HG02884 (cell line): Measurements from ENCODE around the gene PIGZ.

ENCODE experiments used
- ATAC-seq: cut with Tn5 transposase; IDR thresholded peaks from one replicate; pipeline ENCODE4 v1.9.1; 2021; ENCODE audit warnings: mild to moderate bottlenecking, moderate library complexity; ENCODE audit not compliant: unreplicated experiment

PIGZ gene

DNA sequence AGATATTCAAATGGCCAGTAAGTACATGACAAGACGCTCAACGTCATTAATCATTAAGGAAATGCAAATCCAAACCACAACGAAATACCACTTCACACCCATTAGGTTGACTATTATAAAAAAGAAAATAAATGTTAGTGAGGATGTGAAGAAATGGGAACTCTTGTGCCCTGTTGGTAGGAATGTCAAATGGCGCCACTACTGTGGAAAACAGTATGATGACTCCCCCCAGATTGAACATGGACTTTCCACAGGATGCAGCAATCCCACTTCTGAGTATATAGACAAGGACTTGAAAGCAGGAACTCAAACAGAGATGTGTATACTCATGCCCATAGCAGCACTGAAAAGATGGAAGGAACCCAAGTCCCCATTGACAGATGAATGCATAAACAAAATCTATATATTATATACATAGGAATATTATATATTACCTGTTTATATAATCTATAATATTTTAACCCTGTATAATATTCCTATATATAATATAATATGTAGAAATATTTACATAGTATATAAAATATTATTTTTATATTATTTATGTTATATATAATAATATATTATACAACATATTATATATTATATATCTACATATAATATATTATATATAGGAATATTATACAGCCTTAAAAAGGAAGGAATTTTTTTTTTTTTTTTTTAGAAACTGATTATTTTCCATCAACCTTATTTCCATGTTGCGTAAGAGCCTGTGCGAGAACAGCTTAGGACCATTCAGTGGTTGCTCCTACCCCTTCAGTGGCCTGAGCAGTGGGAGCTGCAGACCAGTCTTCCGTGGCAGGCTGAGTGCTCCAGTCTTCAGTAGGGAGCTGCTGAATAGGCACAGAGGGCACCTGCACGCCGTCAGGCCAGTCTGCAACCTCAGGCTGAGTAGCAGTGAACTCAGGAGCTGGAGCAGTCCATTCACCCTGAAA lies 17.6 kb upstream of the PIGZ start:
- ATAC-seq, result no peak

DNA sequence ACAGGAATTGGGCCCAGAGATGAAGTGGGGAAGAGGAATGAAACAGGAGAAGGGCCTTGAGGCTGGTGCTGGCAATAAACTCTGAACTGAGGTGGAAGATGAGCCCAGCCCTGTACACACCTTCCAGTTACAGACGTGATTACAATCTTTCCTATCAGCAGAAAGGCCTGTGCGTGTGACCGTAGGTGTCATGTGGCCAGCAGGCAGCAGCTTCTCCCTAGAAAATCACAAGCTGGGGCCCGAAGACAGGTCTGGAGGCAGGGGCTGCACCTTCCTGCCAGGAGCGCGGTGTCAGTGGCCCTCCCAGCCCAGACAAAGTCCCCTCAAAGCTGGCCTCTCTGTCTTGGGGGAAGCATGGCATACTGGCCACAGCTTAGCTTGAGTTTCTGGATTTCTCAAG lies 16.7 kb upstream of the PIGZ start:
- ATAC-seq, result no peak

DNA sequence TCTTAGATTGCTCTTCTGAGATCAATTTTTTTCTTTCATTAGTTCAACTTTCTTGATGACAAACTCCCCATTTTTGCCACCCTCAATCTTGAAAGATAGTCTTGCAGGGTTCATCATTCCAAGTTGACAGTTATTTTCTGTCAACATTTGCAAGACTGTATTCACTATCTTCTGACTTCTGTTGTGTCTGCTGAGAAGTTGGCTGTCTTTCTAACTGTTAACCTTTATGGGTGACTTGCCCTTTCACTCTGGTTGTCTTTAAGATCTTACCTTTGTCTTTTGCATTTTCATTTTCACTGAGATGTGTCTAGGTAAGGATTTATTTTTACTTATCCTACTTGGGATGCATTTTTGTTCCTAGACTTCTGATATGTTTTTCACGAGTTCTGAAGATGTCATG lies 14.6 kb upstream of the PIGZ start:
- no peak for ATAC-seq

DNA sequence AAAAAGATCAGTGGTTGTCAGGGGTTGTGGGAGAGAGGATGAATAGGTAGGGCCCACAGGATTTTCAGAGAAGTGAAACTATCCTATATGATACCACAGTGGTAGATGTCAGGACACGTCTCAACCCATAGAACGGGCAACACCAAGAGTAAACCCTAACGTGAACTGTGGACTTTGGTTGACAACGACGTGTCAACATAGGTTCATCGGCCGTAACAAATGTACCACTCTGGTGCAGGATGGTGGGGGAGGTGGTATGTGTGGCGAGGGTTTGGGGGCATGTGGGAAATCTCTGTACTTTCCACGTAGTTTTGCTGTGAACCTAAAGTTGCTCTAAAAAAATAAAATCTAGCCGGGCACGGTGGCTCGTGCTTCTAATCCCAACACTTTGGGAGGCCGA lies 13.0 kb upstream of the PIGZ start:
- ATAC-seq, result no peak

DNA sequence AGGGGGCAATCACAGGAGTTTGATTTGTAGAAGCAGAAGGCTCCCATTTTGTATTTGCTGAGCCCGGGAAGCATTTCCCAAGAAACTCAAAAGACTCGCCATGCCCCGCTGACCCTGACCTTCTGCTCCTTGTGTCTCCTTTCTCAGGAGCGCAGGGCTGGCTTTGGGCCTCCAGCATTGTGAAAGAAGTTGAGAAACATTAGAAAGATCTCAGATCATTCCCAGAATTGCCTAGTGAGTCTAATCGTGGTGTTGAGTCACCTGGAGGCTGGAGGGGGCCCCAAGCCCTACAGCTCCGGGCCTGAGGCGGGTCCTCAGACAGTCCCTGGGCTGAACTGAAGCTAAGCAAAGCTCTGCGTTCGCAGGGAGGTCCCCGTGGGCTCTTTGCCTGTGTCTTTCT lies 10.9 kb upstream of the PIGZ start:
- no peak for ATAC-seq

DNA sequence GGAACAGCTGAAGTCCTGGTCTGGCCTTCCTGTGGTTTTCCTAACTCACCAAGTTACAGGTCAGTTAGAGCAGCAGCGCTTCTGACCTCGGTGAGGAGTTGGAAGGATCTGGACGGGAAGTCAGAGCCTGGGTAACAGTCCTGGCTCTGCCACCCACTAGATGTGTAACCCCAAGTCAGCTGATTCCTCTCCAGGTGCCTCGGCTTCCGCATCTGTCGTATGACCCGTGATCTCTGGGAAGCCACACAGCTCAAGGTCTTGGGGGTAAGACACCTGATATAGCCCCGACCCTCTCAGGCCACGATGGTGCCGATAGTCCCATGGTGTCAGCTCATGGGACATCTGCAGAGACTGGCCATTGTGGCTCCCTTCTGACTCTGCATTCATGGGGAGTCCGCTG lies 8.3 kb upstream of the PIGZ start:
- ATAC-seq, result no peak

DNA sequence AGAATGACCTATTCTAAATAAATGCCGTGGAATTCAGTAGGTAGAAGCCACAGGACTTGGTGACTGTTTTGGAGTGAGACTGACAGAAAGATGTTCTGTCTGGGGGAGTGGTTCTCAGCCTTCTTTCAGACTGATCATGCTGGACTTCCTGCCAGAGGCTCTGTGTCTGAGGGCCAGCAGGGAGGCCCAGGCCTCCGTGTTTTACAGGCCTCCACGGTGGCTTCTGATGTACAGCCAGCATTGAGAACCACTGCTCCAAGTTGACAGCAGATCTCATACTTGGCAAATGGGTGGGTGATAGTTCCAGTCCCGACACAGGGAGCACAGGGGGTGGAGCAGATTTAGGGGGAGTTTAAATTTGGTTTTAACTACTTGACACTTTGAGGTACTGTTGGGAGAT lies 6.7 kb upstream of the PIGZ start:
- no peak for ATAC-seq

DNA sequence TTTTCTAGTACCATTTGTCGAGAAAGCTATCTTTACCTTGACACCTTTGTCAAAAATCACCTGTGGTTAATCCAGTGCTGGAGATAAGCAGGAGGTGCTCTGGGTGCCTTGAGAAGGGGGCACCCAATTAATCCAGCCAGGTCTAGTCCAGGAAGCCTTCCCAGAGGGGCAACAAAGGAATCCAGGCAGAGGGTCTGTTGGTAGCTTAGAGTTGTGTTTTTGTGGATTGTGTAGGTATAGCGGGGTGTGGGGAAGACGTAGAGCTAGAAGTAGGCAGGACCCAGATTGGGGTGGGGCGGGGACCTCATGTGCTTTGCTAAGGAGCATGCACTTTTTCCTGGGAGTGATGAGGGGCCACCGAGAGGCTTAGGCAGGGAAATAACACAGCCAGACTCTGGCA lies 6.0 kb upstream of the PIGZ start:
- no peak for ATAC-seq

DNA sequence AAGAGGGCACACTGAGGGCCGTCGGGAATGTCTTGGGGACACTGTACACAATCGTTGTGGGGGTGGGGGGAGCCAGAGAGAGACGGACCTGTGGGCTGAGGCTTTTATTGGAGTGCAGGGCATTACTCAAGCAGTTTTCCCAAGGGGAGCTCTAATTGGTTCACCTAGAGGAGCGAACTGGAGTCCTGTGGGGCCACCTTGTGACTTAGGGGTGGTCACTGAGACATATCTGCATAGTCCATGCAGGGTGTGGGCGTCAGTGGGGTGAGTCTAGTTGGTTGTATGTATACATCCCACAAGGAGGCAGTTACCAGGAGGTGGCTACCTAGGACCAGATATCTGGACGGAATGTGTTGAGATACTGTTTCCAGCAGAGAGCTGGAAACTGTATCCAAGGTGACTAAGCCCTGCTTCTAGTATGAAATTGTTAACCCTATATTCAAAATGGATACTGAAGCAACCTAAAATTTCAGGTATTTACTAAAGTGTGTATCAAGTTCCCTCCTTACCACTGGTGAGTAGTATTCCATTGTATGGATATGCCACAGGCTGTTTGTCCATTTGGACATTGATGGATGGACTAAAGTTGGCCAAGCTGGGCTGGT lies 2.6 kb upstream of the PIGZ start:
- ATAC-seq, result no peak

DNA sequence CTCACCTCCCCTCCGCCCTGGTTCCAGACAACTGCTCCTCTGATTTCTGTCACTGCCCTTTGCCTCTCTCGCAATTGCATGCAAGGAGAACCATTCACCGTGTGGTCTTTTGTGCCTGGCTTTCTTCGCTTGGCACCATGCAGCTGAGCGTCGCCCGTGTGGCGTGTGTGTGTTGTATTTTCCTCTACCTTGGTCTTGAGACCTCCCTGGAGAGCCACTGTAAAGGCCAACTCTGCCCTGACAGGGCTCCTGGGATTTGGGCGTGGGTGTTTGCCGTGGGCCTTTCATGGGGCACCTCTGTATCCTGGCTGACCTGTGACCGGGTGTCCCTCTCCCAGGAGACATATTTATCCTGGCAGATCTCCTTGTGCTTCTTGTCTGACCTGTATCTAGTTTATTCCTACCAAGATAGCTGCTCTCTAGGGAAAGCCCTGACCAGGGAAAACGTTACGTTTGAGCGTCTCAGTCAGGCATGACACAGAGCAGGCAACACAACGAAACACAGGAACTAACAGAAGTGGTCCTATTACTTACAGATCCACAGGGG lies 2.0 kb upstream of the PIGZ start:
- ATAC-seq, result no peak

DNA sequence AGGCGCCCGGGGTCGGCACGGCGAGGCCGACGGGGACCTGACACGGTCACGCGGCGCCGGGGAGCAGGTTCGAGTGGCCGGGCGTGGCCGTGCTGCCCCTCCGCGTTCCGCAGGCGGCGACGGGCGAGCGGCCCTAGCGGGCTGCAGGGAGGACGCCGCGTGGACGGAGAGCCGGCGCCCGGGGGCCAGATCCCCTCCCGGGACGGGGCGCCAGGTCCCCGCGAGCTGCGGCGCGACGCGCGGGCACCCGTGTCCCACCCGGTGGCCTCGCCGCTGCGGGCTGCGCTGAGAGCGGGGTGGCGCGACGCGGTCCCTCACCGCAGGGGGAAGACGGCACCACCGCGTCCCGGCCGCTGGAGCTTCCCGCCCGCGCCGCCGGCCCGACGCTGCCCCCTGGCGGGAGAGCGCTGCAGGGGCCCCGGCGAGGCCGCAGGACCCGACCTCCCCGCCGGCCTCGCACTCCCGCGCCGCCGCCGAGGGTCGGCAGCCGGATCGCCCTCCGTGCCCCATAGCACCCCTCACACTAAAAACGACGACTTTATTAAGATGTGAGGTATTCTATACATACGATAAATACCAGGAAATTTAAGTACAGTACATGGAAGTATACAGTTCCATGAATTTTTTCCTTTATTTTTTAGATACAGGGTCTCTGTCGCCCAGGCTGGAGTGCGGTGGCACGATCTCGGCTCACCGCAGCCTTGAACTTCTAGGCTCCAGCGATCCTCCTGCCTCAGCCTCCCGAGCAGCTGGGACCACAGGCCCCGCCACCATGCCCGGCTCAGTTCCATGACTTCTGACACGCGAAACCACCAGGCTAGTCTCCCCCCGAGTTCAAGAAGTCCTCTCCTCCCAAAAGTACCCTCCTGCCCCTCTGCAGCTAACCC lies 1.3 kb upstream of the PIGZ start:
- peak; percentile 41 for ATAC-seq

DNA sequence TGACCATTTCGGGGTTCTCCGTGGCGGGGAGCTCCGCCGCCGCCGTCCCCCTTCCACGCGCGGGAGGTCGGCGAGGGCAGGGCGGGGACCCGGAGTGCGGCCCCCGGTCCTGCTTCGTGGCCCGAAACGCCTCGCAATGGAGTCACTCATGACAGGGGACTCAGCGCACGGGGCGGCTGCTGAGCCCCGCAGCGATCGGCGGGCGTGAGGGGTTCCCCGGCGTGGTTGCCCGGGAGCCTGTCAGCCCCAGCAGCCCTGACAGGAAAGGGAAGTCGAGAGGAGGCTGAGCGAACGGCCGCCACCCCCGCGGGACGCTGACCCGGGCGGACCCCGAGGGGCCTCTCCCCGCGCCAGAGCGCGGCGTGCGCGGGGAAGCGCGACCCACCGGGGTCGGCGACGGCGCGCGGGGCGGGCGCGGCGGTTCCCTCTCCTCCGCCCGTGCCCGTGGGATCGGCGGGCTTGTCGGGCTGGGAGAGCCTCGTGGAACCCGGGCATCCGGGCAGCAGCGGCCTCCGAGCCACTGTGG lies 564 bp upstream of the PIGZ start:
- peak; percentile 38 for ATAC-seq

DNA sequence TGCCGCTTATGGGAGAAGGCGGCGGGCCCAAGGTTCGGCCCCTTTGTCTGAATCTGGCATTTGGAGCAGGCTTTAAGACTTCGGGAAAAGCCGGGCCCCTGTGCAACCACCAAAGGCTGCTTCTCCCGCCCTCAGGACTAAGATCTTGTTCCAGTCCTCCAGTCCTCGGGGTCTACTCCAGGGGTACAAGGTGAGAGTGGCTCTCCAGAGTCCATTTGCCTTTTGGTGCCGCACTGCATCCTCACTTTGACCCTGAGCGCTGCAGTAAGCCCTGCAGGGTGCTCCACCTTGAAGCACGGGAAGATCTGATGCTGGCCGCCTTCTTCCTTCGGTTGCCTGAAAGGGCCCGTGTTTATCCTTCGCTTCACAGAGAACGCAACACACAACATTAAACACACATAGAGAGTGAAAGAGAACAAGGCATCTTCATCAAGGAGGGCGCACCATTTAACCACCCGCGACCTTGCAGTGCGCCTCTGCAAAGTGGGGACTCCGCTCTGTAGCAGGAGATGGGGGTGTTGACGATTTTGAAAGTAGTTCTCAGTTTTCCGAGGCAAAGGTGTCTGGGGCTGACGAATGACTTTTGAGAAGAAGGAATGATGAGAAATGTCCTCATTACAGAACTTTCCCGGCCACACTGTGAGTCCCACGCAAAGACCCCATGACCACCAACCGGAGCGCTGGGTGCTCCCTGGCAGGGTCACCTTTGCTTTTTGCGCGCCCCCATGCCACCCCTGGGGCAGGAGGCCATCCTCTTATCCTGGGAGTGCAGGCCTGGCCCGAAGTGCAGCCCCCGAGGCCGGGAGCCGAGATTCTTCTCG lies 1.0 kb downstream of the PIGZ start:
- no peak for ATAC-seq

DNA sequence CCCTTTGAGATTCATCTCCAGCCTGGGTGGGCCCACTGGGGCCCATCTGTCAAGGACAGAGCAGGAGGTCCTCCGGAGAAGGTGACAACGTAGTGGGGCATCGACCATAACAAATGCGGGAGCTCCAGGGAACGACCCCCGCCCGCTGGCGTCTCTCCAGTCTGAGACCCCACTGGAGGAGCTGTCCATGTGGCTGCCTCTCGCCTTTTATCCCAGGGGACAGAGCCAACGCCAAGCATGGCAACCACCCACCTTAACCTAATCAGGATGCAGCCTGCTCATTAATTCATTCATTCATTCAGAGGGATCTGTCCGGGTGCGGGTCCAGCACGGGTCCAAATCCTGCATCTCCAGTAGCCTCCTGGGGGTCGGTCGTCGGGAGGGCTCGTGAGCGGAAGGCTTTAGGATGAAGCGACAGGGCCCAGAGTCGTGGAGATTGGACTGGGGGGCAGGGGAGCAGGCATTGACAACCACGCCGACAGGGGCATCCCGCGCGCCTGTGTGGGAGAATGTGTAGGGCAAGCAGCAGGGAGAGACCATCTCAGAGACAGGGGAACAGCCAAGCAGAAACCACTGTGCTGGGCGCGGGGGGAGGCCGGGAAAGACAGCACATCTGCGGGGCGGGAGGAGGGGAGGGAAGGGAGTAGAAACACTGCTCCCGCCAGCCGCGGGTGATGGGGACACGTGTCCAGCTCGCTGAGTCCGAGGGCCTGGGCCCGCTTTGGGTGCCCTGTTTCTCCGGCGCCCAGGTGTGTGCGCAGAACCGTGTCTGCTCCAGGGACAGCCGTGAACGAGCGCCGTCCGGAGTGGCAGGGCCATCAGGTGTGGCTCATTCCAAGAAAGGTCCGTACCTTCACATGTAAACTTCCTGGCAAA lies 1.9 kb downstream of the PIGZ start:
- no peak for ATAC-seq

DNA sequence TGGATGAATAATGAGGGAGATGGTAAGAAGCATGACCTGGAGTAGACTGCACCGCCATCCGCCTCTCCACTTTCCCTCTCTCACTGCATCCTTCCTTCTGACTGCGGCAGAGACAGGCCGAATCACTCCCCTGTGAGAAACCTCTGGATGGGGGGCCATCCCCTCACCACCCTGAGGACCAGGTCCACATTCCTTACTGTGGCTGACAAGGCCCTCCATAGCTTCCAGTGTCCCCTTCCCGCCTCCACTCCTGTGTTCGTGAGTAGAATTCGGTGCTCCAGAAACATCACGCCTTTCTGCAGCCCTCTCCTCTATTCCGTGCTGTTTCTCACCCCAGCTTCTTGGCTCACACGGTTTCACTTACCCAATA lies 2.8 kb downstream of the PIGZ start:
- ATAC-seq, result no peak

DNA sequence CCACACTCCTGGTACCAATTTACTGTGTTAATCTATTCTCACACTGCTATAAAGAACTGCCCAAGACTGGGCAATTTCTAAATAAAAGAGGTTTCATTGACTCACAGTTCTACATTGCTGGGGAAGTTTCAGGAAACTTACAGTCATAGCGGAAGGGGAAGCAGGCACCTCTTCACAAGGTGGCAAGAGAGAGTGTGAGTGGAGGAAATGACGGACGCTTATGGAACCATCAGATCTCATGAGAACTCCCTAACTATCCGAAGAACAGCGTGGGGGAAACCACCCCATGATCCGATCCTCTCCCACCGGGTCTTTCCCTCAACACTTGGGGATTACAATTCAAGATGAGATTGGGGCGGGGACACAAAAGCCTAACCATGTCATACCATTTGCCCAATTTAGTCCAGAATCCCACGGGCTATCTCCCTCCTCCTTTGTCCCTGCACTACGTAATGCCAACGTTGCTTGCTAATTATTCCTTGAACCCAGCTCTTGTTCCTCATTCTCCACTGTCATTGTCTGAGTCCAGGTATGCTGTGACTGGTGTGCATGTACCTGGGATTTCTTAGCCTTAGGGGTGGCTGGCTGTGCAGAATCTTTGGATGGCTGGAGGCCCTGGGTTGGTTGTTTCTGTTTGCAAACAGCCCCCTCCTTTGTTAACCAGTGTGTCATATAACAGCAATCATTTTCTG lies 3.4 kb downstream of the PIGZ start:
- ATAC-seq, result no peak

DNA sequence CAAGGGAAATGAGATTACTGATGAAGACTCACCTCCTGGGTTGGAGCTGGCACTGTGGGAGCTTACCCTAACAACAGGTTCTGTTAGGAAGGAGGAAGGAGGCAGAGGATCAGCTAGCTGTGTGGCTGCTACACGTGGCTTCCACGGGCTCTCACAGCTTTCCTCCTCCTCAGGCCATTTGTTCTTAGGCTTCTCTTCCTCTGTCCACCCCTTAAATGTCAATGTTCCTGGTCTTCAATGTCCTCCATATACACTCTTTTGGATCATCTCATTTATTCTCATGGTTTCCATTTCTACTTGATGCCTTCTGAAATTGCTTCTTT lies 5.0 kb downstream of the PIGZ start:
- ATAC-seq, result no peak

DNA sequence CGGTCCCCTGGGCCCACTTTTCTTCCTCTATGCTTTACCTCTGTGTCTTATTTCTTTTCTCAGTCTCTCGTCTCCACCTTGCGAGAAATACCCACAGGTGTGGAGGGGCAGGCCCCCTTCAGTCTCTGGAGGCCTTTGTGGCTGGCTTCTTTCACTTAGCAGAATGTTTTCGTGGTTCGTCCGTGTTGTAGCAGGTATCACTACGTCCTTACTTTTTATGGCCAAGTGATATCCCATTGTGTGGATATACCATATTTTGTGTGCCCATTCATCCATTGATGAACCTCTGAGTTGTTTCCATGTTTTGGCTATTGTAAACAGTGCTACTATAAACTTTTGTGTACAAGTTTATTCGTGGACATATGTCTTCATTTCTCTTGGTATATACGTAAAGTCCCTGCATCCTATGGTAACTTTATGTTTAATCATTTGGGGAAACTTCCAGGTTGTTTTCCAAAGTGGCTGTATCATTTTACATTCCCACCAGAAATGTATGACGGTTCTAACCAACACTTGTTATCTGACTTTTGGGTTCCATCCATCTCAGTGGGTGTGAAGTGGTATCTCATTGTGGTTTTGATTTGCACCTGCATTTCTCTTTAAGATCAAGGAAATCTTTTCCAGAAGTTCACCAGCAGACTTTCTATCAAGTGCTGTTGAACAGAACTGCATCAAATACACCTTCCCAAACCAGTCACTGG lies 5.6 kb downstream of the PIGZ start:
- ATAC-seq, result no peak
